ENCODE data around the gene PNLDC1.

The PNLDC1 gene, protein sequence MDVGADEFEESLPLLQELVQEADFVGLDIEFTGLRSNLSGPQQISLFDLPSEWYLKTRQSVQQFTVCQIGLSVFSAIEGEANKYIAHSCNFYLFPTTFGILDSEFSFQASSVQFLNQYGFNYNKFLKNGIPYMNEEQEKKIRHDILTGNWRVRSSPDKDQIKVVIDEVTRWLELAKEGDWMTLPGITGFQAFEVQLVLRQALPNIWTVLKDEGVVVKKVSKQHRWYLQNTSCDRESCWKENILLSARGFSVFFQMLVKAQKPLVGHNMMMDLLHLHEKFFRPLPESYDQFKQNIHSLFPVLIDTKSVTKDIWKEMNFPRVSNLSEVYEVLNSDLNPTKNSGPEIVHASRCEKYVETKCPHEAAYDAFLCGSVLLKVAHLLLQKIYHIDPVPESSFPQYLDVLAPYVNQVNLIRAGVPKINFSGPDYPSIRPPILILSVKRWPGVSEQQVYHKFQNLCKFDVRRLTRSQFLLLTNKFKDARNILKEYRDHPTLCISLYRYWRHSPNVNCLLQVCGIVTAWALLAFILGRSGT

GRCh38 chr6:159800141-159800865, at the start of gene PNLDC1:
Gene PNLDC1 (plus strand): TSS chr6:159800276. CDS start chr6:159800308, 32 bp downstream.
- no peak for DNase-seq (ENCODE audit: low read depth)

DNA sequence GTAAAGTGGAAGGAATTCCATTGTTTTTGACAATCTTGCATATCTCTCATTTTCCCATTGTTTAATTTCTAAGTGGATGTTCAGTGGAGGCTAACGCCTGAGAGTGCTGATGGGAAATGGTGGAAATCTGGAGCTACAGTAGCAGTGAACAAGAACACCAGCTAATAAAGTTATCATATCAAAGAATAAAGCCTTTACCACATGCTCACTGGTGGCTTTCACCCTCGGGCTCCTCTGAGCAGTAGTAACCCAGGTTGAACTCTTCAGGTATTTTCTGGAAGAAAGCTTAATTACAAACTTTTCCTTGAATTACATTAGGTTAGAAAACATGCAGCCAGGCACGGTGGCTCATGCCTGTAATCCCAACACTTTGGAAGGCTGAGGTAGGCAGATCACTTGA, 48.6 kb upstream of the PNLDC1 start:
- no peak for DNase-seq (ENCODE audit: low read depth)

- no peak for DNase-seq (ENCODE audit: low read depth)
Measured at GRCh38 chr6:159753081-159753872, 46.8 kb upstream of the PNLDC1 start.

DNA sequence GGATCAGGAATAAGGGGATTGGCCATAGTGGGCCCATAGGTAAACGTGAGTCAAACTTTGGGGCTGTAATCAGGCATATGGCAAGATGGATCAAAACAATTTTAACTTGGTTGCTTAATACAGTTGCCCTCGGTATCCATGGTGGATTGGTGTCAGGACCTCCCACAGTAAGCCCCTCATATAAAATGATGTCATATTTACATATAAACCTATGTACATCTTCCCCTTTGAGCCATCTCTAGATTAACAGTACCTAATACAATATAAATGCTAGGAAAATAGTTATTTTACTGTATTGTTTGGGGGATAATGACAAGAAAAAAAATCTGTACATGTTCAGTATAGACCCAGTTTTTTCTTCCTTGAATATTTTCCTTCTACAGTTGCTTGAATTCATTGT, 45.7 kb upstream of the PNLDC1 start:
- no peak for DNase-seq (ENCODE audit: low read depth)

GRCh38 chr6:159754959-159755914, 44.8 kb upstream of the PNLDC1 start:
- DNase-seq (ENCODE audit: low read depth), result no peak

- DNase-seq (ENCODE audit: low read depth), result no peak
Measured at GRCh38 chr6:159756508-159756907, 43.6 kb upstream of the PNLDC1 start.

GRCh38 chr6:159758031-159759001, 41.8 kb upstream of the PNLDC1 start:
- DNase-seq (ENCODE audit: low read depth), result peak; percentile 81

DNA sequence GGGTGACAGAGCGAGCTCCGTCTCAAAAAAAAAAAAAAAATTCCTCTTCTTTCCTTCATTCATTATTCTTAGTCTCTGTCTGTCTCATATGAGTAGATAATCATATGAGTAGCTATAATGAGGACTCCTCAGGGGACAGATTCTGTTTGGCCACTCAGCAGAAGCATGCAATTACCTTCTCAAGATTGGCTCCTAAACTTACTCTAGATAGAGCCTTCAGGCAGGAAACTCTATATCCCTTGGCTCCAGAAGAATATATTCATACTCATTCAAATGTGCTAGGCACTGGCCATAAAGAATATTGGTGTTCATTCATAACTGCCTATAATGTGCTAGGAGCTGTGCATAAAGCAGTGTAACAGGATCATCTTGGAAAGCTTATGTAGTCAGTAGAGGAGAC, 40.4 kb upstream of the PNLDC1 start:
- DNase-seq (ENCODE audit: low read depth), result no peak

GRCh38 chr6:159760602-159761057, 39.4 kb upstream of the PNLDC1 start:
- peak; percentile 90 for DNase-seq (ENCODE audit: low read depth)

DNA sequence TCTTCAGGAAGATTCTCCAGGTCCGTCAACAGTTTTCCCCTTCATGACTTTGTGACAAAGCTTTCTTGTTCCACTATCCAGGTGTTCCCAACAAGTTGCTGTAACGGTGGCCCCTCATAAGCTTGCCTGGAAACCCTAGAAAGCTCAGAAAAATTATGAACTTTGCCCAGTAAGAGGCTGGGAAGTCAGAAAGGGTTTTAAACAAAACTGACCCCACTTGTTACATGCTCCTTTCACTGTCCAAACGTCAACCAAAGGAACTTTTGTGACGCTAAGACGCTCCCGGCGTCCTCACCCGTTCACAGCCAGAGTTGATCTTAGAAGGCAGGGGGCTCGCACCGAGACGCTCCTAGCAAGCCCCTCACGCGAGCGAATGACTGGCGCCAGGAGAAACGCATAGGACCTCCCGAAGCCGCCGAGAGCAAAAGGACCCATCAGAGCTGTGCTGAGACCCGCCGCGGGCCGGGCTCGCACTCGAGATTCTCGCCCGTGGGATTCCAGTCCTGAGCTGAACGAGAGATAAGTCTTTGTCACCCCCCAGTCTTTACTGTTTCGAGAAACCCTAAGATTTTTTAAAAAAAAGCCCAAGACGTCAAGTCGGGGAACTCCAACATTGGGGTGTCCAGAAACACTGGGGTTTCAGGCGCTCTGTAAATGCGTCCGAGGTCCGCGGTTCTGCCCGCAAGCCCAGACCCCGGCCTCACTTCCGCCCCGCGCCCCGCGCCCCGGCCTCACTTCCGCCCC, 38.8 kb upstream of the PNLDC1 start:
- DNase-seq (ENCODE audit: low read depth), result peak; percentile 21

- DNase-seq (ENCODE audit: low read depth), result peak; percentile 94
Measured at GRCh38 chr6:159761873-159762680, 38.0 kb upstream of the PNLDC1 start, which contains the start of gene ACAT2. Gene ACAT2 (plus strand): TSS chr6:159762045. CDS start chr6:159762088, 43 bp downstream.

GRCh38 chr6:159762681-159763293, 37.3 kb upstream of the PNLDC1 start:
- no peak for DNase-seq (ENCODE audit: low read depth)

DNA sequence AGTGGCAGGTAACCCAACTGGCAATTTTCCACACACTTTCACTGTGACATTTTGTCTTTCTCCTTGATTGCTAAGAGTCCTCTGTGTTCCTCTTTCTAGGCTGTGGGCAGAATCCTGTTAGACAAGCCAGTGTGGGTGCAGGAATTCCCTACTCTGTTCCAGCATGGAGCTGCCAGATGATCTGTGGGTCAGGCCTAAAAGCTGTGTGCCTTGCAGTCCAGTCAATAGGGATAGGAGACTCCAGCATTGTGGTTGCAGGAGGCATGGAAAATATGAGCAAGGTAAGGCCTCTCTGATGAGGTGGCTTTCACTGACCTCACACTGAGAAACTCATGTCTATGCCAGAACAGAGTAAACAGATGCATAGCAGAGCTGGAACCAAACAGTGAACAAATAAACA, 33.2 kb upstream of the PNLDC1 start:
- no peak for DNase-seq (ENCODE audit: low read depth)

DNA sequence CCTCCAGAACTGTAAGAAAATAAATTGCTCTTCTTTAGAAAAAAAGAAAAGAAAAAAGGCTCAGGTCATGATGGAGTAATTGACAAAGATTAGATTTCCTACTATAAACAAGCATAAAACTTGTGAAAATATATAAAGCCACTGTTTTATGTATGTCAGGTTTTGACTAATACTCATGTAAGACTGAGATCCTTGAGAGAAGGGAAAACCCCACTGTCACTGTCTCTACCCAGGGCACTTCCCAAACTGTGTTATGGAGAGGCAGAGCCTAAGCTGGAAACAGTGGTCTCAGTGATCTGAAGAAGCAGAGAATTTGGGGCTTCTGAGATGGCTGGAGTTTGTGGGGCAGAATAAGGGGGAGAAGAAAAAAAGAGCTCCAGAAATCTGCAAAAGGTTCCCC, 30.6 kb upstream of the PNLDC1 start:
- DNase-seq (ENCODE audit: low read depth), result no peak

DNA sequence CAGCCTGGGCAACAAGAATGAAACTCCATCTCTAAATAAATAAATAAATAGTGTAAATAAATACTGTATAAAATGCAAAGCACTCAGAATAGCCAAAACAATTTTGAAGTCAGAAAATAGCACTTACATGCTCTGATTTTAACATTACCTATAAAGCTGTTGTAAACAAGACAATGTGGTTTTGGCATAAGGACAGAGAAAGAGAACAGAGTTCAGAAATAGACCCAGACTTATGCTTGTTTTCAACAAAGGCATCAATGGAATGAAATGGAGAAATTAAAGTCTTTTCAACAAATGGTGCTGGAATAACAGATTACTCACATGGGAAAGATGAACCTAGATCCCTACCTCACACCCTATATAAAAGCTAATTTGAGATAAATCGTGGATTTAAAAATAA, 27.9 kb upstream of the PNLDC1 start:
- no peak for DNase-seq (ENCODE audit: low read depth)

GRCh38 chr6:159777240-159777904, 22.7 kb upstream of the PNLDC1 start:
- no peak for DNase-seq (ENCODE audit: low read depth)

DNA sequence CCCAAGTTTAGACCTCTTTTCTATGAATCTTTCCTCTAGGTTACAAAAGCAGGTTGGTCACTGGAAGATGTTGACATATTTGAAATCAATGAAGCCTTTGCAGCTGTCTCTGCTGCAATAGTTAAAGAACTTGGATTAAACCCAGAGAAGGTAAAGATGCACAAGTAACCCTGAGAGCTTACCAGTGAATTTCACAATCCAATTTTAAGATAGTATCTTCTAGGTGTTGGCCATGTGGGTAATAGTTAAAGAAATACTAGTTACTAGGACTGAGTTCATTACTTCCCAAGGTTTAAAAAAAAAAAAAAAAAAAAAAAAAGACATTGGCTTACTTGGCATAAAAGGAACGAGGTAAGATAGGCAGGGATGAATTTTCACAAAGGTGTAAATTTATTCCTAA, 21.9 kb upstream of the PNLDC1 start:
- no peak for DNase-seq (ENCODE audit: low read depth)

Data from EH (cell line).